ENCODE measurements around the gene FOXP2.
"Not testable (repeated sequence)": the region's sequence is repeated elsewhere in the genome, so short reads cannot be mapped to it uniquely, and the experiment has no call there.

FOXP2 gene

DNA sequence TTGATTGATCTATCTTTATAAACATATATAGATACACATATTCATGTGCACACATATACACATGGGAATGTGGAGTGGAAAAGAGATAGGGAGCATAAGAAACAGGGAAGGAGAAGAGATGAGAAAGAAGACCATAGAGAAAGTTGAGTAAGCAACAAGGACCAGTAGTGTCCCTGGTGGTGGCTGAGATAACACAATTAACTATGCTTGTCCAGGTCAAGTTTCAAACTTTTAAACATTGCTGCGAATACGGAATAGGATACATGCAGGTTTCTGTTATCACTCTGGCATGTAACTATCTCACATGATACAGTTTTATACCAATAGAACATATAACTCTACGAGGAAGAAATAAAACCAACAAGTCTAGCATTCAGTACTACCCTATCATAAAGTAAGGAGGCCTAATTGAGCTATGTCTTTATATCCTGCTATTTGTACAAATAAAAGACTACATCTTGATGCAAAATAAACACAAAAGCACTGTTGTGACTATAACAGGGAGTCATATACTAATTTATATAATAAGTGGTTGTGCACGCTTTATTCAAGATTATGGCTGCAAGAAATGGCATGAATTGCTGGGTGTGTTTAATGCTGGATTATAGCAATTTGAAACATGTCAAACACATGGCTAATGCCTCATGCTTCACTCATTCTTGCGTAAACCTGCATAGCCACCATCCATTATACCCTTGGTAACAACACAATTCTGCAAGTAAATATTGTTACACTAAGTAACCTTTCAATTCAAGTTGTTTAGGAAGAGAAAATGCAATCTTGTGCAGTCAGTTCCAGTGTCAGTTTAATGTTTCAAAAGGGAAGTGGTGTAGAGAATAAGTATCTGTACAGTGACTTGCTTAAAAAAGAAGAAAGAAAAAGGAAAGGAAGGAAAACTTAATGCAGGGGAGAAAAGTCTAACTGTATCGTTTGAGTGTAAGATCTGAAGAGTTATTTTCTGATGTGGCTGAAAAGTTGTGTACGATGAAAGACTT, 8.2 kb downstream of the FOXP2 start:
- no peak for DNase-seq

DNA sequence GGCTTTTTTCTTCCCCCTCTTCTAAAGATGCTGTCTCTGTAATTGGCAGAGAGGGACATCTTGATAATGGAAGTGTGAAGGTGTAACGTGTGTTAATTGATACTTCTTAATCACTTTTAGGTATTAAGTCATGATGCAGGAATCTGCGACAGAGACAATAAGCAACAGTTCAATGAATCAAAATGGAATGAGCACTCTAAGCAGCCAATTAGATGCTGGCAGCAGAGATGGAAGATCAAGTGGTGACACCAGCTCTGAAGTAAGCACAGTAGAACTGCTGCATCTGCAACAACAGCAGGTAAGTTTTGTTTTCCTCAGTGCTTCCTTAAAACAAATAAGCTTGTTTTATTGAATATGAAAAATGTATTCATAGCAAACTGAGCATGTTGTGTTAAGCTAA, 11.8 kb downstream of the FOXP2 start:
- DNase-seq: no peak

DNA sequence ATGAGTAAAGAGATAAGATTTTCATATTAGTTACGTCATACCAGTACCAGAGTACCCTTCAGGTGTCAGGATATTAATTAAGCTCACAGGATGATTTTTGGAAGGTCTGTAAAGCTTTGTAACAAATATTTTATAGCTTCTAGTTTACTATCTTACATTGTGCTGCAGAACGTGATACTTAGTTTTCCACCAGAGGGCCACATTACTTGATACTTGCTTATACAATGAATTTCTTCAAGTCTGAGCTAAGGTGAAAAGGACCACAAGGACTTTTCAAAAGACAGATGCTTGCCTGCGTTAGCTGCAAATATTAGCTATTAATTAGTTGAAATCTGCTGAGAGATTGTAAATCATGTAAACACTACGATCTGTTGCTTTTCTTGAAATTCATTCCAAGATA, 12.2 kb downstream of the FOXP2 start:
- DNase-seq: no peak

DNA sequence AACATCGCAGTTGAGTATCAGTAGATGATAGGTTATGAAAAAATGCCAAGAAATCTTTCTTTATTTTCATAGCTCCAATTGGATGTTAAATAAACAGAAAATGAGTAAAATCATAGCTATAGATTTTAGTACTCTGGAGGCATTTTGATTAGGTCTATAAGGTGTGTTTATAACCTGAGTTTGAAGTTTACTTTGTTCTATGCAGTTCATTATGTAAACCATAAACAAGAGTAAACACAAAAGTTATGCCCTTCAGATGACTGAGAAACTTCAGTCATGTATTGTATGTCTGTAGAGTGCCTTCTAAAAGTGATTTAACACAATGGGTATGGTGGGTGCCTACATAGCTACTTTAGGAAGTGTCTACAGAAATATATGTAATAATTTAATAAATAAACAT, 13.6 kb downstream of the FOXP2 start:
- DNase-seq: no peak

DNA sequence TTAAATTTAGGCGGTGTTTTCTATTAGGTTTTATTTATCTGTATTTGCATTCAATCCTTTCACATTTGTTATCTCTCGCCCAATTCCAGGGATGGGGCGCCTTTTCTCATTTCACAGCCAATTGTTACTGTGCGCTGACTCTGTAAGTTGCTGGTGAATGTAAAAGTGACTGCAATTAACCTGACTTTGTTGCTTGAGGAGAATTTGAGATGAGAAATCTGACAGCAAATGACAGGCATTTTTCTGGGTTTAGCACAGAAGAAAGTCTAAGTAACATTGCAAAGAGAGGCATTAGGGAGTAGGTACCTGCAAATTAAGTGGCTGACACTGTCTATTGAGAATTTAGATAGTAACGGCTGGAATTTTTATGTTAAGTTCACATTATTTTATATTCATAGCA, 16.6 kb downstream of the FOXP2 start:
- DNase-seq: no peak

DNA sequence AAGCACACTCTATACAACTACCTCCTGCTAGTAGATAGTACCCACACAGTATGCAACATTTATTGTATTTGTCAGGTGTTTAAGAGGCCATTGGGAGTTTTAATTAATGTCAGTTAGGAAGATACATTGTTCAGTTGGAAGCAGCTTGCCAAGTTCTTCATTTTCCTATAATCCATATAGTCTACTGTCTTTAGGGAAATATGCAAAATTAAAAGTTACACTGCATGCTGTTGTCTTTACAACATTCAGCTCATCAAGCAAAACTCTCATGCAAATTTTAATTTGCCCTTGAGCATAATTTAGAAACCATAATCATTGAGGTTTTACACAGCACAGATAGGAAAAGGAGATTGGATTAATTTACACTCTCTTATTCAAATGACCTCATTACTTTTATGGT, 17.4 kb downstream of the FOXP2 start:
- no peak for DNase-seq

DNA sequence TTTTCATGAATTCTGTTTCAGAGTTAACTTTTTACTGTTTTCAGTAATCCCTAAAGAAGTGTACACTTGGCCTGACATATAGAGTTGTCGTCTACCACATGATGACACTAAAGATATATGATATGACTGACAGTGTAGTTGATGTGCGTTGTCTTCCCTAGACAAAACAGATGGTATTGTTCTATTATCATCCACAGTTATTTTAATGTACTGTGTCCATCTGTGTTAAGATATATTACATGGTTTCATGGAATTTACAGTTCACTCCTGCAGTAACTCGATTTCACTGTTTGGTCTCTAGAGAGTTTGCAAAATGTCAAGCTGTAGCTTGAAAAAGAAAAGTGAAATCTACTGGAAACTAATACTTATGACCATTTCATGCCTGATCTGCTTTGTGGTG, 18.1 kb downstream of the FOXP2 start:
- DNase-seq: no peak

DNA sequence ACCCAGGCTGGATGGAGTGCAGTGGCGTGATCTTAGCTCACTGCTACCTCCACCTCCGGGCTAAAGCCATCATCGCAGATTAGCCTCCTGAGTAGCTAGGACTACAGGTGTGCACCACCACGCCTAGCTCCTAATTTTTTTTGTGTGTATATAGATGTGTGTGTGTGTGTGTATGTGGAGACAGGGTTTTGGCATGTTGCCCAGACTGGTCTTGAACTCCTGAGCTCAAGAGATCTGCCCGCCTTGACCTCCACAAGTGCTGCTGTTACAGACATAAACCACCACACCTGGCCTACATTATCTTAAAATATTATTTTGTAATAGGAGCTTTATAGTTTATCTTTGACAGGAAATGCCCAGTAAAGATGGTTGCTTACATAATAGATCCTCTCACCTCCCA, 25.0 kb downstream of the FOXP2 start:
- DNase-seq: no peak

DNA sequence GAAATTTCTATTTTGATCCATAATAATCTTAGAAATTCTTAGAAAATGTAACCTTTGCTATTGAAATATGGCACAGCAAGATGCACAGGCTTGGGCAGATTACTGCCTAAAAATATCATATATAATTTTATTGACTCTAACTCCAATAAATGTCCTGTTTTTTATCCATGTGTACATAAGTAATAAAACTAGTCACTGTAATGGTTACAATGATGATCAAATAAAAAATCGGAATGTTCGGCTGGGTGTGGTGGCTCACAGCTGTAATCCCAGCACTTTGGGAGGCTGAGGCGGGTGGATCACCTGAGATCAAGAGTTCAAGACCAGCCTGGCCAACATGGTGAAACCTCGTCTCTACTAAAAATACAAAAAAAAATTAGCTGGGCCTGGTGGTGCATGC, 26.3 kb downstream of the FOXP2 start:
- not testable (repeated sequence) for DNase-seq

DNA sequence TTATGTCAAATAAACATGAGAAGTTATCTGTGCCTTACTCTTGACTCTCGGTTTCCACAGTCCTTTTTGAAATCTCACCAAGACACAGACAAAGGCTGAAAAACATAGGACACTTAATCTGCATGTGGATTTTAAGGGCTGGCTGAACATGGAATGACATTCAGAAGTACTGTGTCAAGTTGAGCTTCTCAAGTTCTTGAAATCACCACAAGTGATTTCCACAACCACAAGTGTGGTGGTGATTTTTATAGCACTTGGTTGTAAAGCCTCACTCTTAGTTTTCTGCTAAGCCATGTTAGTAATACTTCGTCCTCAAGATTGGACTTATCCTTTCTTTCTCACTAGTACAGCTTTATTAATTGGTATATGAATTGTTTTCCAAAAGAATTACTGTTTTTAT, 29.6 kb downstream of the FOXP2 start:
- DNase-seq: no peak

DNA sequence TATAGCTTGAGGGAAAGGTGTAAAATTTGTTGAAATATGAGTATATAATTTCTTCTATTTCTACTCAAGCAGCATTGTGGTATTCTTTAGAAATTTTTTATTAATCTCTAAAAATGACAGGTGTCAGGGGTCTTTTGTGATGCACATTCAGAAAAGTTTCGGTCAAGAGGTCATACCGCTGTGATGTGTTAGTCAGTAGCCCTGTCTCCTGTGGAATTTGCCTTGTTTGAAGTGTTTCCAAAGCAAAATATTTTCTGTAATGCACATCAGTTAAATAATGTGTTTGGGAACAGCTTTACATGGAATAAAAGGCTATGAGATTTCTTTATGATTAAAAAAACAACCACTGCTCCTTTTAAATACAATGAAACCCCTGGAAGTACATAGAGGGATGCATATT, 35.8 kb downstream of the FOXP2 start:
- DNase-seq: no peak

DNA sequence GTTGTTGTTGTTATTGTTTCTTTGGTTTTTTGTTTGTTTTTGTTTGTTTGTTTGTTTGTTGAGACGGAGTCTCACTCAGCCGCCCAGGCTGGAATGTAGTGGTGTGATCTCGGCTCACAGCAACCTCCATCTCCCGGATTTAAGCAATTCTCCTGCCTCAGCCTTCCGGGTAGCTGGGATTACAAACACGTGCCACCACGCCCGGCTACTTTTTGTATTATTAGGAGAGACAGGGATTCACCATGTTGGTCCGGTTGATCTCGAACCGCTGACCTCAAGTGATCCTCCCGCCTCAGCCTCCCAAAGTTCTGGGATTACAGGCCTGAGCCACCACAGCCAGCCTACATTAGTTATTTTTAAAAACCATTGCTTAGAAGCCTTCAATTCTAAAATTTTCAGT, 45.0 kb downstream of the FOXP2 start:
- no peak for DNase-seq

DNA sequence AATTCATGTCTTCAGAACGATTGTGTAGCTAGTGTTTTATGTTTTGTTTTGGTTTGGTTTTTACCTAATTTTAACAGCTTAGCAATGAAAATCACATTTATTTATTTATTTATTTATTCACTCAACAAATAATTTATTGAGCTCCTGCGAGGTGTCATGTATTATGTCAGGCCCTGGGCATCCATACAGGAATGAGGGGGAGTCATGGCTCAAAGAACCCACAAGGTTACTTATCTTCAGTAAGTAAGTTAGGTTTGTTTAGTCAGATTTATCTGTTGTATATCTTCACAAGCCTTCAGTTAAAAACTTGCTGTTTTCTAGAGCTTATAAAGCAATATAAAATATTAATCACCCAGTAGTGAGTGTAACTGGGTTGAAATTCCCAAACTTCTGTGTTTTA, 45.4 kb downstream of the FOXP2 start:
- no peak for DNase-seq

DNA sequence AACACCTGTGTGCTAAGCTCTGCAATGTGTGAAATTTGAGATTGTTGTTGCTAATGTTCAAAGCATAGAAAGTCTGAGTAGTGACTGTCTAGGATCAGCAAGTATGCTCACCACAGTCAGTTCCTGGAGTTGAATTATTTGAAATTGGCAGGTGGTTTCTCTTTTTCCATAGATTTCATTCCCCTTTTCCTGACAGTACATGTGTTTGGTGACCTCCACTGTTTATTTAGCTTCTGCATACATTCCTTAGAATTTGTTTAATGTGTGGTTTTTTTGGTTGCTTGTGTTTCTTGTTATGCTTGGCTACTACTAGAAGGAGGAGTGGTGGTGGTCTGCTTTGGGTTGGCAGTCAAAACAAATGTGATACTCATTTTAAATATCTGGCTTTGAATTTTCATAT, 52.3 kb downstream of the FOXP2 start:
- no peak for DNase-seq

DNA sequence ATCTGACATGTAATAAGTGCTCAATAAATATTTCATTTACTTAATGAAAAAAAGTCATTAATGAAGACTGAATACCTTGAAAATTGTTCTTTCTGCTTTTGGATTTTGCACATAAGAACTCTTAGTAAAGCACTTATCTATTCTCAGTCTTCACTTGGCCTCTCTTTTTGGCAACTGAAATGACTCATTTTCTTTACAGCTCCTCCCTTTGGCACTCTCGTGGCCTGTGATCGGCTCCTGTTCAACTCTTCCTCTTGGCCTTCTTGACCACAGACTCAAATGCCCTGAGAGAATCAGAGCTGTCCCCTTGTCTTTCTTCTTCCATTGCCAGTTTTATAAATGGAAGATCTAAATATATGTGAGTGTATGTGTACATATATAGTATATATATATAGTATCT, 54.2 kb downstream of the FOXP2 start:
- no peak for DNase-seq

DNA sequence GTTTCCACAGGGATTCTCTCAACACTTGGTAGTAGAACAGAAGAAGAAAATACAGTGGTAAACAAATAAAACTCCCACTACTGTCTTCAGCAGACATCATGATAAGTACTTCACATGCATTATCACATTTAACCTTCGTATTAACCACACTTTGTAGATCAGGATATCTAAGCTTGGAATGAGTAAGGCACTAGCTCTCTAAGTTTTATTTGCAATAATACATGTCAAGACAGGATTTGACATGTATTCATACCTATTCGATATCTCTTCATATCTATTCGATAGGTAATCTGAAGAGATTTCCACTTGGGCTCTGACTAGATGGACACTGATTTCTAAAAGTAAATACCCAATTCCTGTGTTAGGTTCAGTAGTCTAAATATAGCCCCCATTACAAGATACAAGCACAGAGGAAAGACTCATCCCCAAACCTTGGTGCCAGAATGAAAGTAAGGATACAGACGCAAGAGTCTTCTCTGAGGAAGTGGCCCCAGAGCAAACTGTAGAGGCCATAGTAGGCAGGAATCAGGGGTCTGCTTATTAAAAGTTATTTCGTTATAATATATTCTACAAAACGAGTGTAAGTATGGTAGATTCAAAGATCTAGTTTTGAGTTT, 58.4 kb downstream of the FOXP2 start:
- no peak for DNase-seq

DNA sequence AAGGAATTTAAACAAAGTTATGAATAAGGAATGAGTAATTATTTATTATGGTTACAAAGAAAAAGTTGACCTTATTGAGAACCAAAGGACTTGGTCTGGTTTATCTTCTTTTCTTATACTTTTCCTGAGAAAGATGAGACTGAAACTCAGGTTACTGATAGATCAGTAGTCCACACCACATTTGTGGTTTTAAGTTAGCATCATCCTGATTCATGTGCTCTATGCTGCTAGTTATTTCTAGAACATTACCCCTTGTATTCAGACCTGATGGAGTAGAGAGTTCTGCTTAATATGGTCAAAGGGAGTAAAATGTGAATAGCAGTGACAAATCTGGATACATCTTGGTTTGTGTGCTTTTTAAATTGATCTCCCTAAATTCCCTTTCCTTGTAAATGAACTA, 63.8 kb downstream of the FOXP2 start:
- DNase-seq: no peak

DNA sequence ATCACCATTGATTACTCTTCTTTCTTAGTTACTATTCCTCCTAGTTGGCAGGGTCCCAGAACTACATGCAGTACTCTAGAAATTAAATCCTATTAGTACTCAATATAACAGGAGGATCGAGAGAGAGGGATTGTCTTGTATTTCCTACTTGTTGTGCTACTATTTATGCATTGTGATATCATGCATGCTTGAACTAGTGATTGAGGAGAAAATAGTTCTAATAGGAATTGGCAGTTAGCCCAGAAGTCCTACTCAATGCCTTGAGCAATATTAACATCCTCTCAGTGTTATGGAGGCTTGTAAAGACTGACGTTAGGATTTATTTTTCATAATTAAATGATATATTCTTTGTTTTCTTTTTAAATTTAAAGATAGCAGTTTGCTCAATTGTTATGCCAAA, 67.4 kb downstream of the FOXP2 start:
- DNase-seq: no peak

DNA sequence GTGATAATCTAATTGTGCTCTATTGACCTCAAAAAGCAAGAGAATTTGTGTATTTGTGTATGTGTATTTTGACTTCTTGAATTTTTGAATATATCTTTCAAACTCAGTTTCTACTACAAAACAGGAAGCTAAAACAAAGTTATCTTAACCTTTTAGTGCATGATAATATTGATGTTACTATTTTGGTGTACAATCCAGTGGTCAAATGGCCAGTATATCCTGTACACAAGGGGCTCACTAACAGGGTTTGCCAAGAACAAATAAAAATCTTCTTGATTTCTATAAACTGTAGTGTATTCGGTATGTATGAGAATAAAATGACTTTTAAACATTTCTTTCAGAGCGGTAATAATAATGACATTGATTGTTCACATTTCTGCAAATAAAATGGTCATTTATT, 69.6 kb downstream of the FOXP2 start:
- DNase-seq: no peak

DNA sequence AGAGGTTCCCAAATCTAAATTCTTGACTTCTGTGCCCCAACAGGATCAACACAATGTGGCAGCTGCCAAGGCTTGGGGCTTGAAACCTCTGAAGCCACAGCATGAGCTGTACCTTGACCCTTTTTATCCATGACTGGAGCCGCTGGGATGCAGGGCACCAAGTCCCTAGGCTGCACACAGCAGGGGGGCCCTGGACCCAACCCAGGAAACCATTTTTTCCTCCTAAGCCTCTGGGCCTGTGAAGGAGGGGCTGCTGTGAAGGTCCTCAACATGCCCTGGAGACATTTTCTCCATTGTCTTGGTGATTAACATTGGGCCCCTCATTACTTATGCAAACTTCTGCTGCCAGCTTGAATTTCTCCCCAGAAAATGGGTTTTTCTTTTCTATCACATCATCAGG, 72.6 kb downstream of the FOXP2 start:
- DNase-seq: no peak

DNA sequence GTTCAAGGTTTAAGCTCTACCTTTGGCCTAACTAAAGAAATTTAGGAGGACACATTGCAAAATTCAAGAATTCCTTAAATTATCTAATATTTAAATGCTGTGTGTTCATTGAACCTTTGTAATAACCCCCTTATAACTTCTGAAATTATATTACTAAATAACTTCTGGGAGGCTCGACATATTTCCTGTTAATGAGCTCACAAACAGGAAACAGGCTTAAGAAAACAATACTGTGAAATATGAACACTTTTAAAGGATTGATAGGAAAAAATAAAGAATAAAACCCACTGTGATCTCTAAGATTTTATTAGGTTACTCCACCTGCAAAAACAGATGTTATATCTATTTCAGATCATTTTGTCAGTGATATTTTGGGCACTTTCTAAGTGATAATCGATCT, 74.1 kb downstream of the FOXP2 start:
- DNase-seq: no peak

DNA sequence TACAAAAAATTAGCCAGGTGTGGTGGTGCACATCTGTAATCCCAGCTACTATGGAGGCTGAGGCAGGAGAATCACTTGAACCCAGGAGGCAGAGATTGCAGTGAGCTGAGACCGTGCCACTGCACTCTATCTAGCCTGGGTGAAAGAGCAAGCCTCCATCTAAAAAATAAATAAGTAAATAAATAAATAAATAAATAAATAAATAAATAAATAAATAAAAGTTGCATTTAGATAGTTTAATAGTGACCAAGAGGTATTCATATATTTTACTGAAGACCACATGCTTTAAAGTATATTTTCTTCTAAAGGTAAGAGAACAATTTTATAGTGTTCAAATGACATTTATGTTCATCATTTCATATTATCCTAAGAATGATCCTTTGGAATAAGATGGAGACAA, 82.9 kb downstream of the FOXP2 start:
- not testable (repeated sequence) for DNase-seq

DNA sequence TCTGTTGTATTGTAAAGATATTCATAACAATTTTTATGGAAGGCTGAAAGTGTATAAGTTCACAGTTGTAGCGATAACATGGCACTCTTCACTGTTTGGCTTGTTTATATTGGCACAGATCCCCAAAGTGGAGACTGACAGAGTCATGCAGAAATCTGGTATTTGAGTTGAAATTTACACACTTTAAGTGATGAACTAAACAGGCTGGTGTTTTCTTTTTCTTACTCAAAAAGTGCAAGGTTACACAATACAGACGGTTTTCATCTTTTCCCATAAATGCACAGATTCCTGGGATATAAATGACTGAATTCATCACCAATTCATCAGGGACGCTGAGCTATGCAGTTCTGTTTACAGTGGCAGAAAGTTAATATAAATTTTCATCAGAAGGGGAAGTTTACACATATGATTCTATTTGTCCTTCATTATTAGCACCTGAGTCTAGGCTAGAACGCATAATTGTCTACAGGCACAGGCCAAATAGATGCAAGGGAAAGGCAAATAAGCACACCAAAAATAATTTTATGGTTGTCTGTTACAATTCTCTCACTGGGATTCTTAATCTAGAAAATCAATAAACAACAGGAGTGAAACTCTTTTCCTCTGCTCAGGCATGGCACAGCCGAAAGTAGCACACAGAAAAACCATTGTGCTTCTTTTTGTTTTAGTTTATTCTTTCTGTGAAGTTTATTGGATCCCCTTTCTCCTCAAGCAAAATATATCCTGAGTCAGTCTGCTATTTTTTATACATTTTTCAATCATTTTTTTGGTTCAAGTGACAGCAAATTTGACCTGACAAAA, 88.0 kb downstream of the FOXP2 start:
- DNase-seq: no peak

DNA sequence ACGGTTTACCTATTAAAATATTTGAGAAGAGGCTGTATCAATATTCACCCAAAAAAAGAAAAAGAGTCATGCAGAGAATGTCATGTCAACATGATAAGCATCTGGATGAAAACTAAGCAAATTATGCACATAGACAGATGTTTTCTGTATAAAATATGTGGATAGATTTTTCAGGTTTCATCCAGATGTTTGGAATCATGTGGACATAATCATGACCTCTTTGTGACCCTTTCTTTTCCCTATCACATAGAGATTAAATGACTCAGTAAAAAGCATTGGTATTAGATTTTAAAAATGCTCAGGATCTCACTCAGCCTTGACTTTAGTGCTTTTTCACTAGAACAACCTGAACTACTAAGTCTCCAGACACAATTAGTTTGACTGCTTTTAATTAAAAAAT, 90.0 kb downstream of the FOXP2 start:
- no peak for DNase-seq
